HepG2 (cell line): Measurements from ENCODE around the gene PLK5. TPM values are rescaled to one million over a fixed set of nuclear protein-coding genes. Genes with fewer than 3 reads are reported as not detected.

Experiments used
- DNMT1 ChIP-seq: sonication (generic); formaldehyde crosslinking; IDR thresholded peaks from 2 replicates; pipeline ENCODE4 v1.5.1; 2020; ENCODE audit warnings: mild to moderate bottlenecking, missing genetic modification reagents
- ETV5 ChIP-seq: IDR thresholded peaks from 2 replicates; pipeline ENCODE4 v1.6.1; 2018; ENCODE audit warnings: missing biosample characterization, missing genetic modification reagents, inconsistent platforms, borderline replicate concordance
- FOXC1 ChIP-seq: sonication (generic); formaldehyde crosslinking; IDR thresholded peaks from 2 replicates; pipeline ENCODE4 v1.8.0; 2022; ENCODE audit warnings: mild to moderate bottlenecking, missing genetic modification reagents, borderline replicate concordance
- IKZF5 ChIP-seq: IDR thresholded peaks from 2 replicates; pipeline ENCODE4 v1.6.1; 2018; ENCODE audit warnings: missing genetic modification reagents, mild to moderate bottlenecking, missing compliant biosample characterization
- IRF9 ChIP-seq: sonication (generic); formaldehyde crosslinking; IDR thresholded peaks from 2 replicates; pipeline ENCODE4 v1.8.0; 2022; ENCODE audit warnings: missing genetic modification reagents, mild to moderate bottlenecking, borderline replicate concordance
- ISX ChIP-seq: sonication (generic); formaldehyde crosslinking; conservative IDR thresholded peaks from 2 replicates; pipeline ENCODE4 v1.5.0; 2020; ENCODE audit warnings: missing genetic modification reagents
- KLF16 ChIP-seq, 2 experiments: sonication (generic) in 1 of 2; formaldehyde crosslinking in 1 of 2; IDR thresholded peaks; 2 replicates each; pipeline versions ENCODE4 v1.6.1 to v1.8.0; 2016 to 2023; ENCODE audit warnings: missing genetic modification reagents in 2 of 2, missing compliant biosample characterization in 1 of 2
- POGZ ChIP-seq: sonication (generic); formaldehyde crosslinking; IDR thresholded peaks from 2 replicates; pipeline ENCODE4 v1.4.0; 2020; ENCODE audit warnings: mild to moderate bottlenecking, missing genetic modification reagents
- REST ChIP-seq, 2 experiments: IDR thresholded peaks; 2 replicates each; pipeline ENCODE4 v1.6.1; 2011 to 2012; ENCODE audit warnings: low read length in 2 of 2, borderline replicate concordance in 1 of 2, low read depth in 1 of 2, mild to moderate bottlenecking in 1 of 2, moderate library complexity in 1 of 2
- SIX4 ChIP-seq: sonication (generic); formaldehyde crosslinking; IDR thresholded peaks from 2 replicates; pipeline ENCODE4 v1.4.0; 2020; ENCODE audit warnings: missing genetic modification reagents
- SMARCC2 ChIP-seq: fragments of 450-650 bp; IDR thresholded peaks from 2 replicates; pipeline ENCODE4 v1.6.1; 2017; ENCODE audit warnings: antibody characterized with exemption, mild to moderate bottlenecking
- SP4 ChIP-seq: sonication (generic); formaldehyde crosslinking; IDR thresholded peaks from 2 replicates; pipeline ENCODE4 v1.8.1; 2023; ENCODE audit warnings: mild to moderate bottlenecking, missing genetic modification reagents
- TBX3 ChIP-seq: fragments of 450-650 bp; IDR thresholded peaks from 2 replicates; pipeline ENCODE4 v1.6.1; 2017; ENCODE audit warnings: antibody characterized with exemption, mild to moderate bottlenecking, inconsistent platforms, borderline replicate concordance
- THRA ChIP-seq: sonication (generic); formaldehyde crosslinking; IDR thresholded peaks from 2 replicates; pipeline ENCODE4 v1.4.0; 2020; ENCODE audit warnings: missing genetic modification reagents, borderline replicate concordance
- ZFP1 ChIP-seq: IDR thresholded peaks from 2 replicates; pipeline ENCODE4 v1.6.1; 2016
- ZNF101 ChIP-seq: sonication (generic); formaldehyde crosslinking; IDR thresholded peaks from 2 replicates; pipeline ENCODE4 v1.4.0; 2020; ENCODE audit warnings: mild to moderate bottlenecking, low read depth, missing genetic modification reagents, borderline replicate concordance
- ZNF343 ChIP-seq: sonication (generic); formaldehyde crosslinking; IDR thresholded peaks from 2 replicates; pipeline ENCODE4 v1.4.0; 2020; ENCODE audit warnings: mild to moderate bottlenecking, missing genetic modification reagents
- ZNF484 ChIP-seq: sonication (generic); formaldehyde crosslinking; IDR thresholded peaks from 2 replicates; pipeline ENCODE4 v1.5.1; 2020; ENCODE audit warnings: mild to moderate bottlenecking, low read depth, missing genetic modification reagents, borderline replicate concordance
- ZNF616 ChIP-seq: sonication (generic); formaldehyde crosslinking; IDR thresholded peaks from 2 replicates; pipeline ENCODE4 v1.5.0; 2020; ENCODE audit warnings: low read depth, mild to moderate bottlenecking, missing genetic modification reagents
- ZNF879 ChIP-seq: sonication (generic); formaldehyde crosslinking; IDR thresholded peaks from 2 replicates; pipeline ENCODE4 v1.8.1; 2023; ENCODE audit warnings: missing genetic modification reagents
- polyA plus RNA-seq, 8 experiments: library from polyadenylated mRNA; depleted of rRNA in 3 of 8; stranded (reverse) in 7 of 8; unstranded in 1 of 8; fragments of >200 nt; fragmentation: Illumina TruSeq in 4 of 8; extraction: Trizol in 4 of 8; gene quantifications; 2 replicates each; pipeline versions ENCODE4 v1.2.1 to v1.2.3, GENCODE V29; 2011 to 2016; ENCODE audit warnings: low read depth in 4 of 8, missing spikeins in 1 of 8, mixed read lengths in 1 of 8; ENCODE audit not compliant: insufficient read depth in 1 of 8
- total RNA-seq, 5 experiments: library from RNA; depleted of rRNA; stranded (reverse); fragments of >200 nt; fragmentation: Illumina TruSeq; extraction: Trizol; gene quantifications; 2 replicates each; pipeline ENCODE4 v1.2.3, GENCODE V29; 2016; ENCODE audit warnings: low read depth in 1 of 5

PLK5 gene
- total and polyA plus RNA-seq, 2 of the 13 experiments (the other 11 are each of a cell fraction or from before 2014, with no cell fraction given): not detected

- TF ChIP-seq IRF9 (no peak), SP4 (CRISPR knock-in tag) (no peak), POGZ (CRISPR knock-in tag) (no peak), ZNF484 (no peak), IKZF5 (CRISPR knock-in tag) (0 out of 2 replicates have a peak, but pooled peaks have one; percentile 31), THRA (peak; percentile 73), ZFP1 (CRISPR knock-in tag) (no peak), FOXC1 (peak; percentile 36; the same call in 1 of the 2 replicates), REST (IDR thresholded peaks at IDR 0.05; ENCODE audit: borderline replicate concordance in 1 of 2, low read depth in 1 of 2, low read length in 2 of 2) (no peak), KLF16 (CRISPR knock-in tag; IDR thresholded peaks at IDR 0.05) (0 out of 4 replicates have a peak, but pooled peaks of 1 of the 2 experiments have one; percentile 27), ETV5 (0 out of 2 replicates have a peak, but pooled peaks have one; percentile 42), SMARCC2 (no peak), SIX4 (CRISPR knock-in tag) (no peak), ZNF879 (CRISPR knock-in tag) (no peak), ZNF616 (CRISPR knock-in tag) (no peak), ISX (no peak), DNMT1 (no peak), ZNF101 (CRISPR knock-in tag) (no peak), TBX3 (no peak), ZNF343 (CRISPR knock-in tag) (no peak)
Measured at GRCh38 chr19:1503089-1503924, 20.6 kb upstream of the PLK5 start (continued).
